Stimulated activated CD8-positive, alpha-beta memory T cell treated with anti-CD3 and anti-CD28 coated beads, Interleukin-15, amount 100 ng/mL, for 1 hour (primary cell): Measurements from ENCODE around the gene VAV2.

Experiments used
- DNase-seq: peaks from one replicate; pipeline ENCODE4 v3.0.0-alpha.2; 2020; ENCODE audit warnings: low read depth

The VAV2 gene

DNA sequence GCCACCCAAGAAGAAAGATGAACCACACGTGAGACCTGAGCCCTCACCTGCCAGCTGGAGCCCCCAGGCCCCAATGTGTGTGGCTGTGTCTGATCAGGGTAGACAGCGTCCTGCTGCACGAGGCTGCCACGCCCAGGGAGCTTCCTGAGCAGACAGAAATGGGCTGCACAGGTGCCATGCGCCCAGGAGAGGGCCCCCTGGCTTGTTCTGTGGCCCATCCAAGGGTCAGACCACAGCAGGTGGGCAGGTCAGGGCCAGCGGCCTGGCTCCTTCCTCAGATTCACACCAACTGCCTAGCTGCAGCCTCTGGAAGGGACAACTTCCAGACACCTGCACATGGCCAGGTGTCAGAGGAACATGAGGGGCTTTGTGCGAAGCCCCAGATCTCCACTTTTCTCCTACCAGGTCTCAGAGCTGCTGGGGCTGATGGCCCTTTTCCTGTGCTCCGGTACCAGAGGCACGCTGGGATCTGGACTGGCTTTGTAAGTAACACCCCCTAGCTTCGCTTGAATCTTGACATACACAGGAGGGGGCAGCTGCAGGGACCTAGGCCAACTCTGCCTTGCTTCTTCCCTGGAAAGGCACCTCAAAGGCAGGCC lies 264.7 kb downstream of the VAV2 start:
- no peak for DNase-seq

GRCh38 chr9:133726401-133727276 lies 265.5 kb downstream of the VAV2 start:
- peak; percentile 49 for DNase-seq

DNA sequence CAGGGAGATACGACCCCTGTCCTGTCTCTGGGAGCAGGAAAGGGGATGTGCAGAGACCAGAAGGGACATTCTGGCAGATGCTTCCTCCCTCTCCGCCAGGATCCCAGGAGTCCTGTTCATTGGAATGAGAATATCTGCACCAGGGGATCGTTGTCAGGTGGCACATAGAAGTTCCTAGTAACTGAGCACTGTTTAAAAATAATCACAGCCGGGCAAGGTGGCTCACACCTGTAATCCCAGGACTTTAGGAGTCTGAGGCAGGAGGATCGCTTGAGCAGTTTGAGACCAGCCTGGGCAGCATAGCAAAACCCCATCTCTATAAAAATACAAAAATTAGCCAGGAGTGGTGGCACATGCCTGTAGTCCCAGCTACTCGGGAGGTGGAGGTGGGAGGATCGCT lies 266.2 kb downstream of the VAV2 start:
- DNase-seq, result no peak

GRCh38 chr9:133718563-133719315 lies 273.4 kb downstream of the VAV2 start:
- DNase-seq, result no peak

- no peak for DNase-seq
Measured at GRCh38 chr9:133717113-133718031, 274.8 kb downstream of the VAV2 start.

GRCh38 chr9:133716564-133717112 lies 275.5 kb downstream of the VAV2 start:
- no peak for DNase-seq

GRCh38 chr9:133715866-133716563 lies 276.1 kb downstream of the VAV2 start:
- no peak for DNase-seq

GRCh38 chr9:133715295-133715865 lies 276.7 kb downstream of the VAV2 start:
- no peak for DNase-seq

- DNase-seq, result no peak
Measured at GRCh38 chr9:133714606-133715294, 277.4 kb downstream of the VAV2 start.

- DNase-seq, result no peak
Measured at GRCh38 chr9:133713960-133714495, 278.1 kb downstream of the VAV2 start.

- DNase-seq, result no peak
Measured at GRCh38 chr9:133713150-133713959, 278.8 kb downstream of the VAV2 start.

DNA sequence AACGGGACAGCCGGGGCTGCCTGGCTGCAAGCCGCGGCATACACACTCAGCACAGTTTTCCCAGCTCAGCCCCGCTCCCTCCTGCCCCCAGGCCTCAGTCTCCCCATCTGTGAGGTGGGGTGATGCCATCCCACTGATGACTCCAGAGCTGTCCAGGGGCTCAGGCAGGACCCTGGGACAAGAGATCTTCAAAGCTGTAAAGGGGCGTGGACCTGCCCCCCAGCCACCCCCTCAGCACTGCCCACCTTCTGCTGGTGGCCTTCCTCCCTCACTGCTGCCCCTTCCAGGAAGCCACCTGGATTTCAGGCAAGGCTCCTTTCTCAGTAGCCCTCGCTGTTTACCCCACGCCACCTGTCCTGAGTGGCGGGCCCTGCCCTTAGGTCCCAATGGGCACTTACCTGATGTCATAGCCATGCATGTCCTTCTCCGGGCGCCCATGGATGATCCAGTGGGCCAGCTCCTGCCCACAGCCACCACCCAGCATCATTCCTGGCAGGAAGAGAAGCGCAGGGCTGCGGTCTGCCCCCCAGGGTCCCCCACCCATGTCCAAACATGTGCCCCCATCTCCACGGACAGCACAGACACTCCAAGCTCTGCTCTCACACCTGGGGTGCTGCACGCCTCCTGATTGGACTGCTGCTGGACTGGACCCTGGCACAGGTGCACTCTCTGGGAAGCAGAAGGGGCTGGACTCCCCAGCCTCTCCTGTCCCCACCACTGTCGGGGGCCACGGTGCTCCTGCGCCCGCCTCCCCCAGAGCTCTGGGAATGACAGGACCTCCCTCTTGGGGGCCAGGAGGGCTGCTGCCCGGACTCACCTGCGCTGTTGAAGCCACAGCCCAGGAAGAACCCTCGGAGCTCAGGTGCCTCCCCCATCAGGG lies 279.7 kb downstream of the VAV2 start:
- no peak for DNase-seq
